H1 (cell line): ENCODE results near the gene AMZ1. TPM values are rescaled to one million over a fixed set of nuclear protein-coding genes. Genes with fewer than 3 reads are reported as not detected.

Experiments
- CTCF ChIA-PET: fragments of 300-600 bp; sonication (Branson Sonifier 250); formaldehyde crosslinking; loops from one replicate; lab custom pipeline; 2021; ENCODE audit not compliant: partially characterized antibody; lab: Charles Lee
- POLR2A ChIA-PET: fragments of 300-600 bp; sonication (Branson Sonifier 250); formaldehyde crosslinking; loops from one replicate; lab custom pipeline; 2021; ENCODE audit warnings: inconsistent platforms; ENCODE audit not compliant: partially characterized antibody; lab: Charles Lee
- DNase-seq, 2 experiments: peaks; one replicate each; pipeline versions ENCODE4 v3.0.0 to v3.0.0-alpha.2; 2010 to 2022; ENCODE audit warnings: low spot score in 2 of 2, low read depth in 1 of 2, mixed read lengths in 1 of 2
- FAIRE-seq: peaks from 2 replicates; lab custom pipeline; 2011; peaks lifted over from hg19 to GRCh38; lab: Jason Lieb, UNC
- H2AFZ ChIP-seq: 2 replicates; pipeline ENCODE4 v1.8.1; 2012; ENCODE audit warnings: low read length, inconsistent platforms
- H2AK5ac ChIP-seq: 2 replicates; pipeline ENCODE4 v1.6.1; 2013; ENCODE audit warnings: low read depth, low read length
- H2BK120ac ChIP-seq: replicated peaks from 2 replicates; pipeline ENCODE3; 2013; ENCODE audit warnings: low read depth, low read length, inconsistent platforms
- H2BK12ac ChIP-seq: 2 replicates; pipeline ENCODE4 v1.6.1; 2013; ENCODE audit warnings: low read depth, low read length
- H2BK15ac ChIP-seq: 2 replicates; pipeline ENCODE4 v1.6.1; 2013; ENCODE audit warnings: low read length
- H2BK20ac ChIP-seq: 2 replicates; pipeline ENCODE4 v1.6.1; 2013; ENCODE audit warnings: low read length
- H2BK5ac ChIP-seq: 2 replicates; pipeline ENCODE4 v1.6.1; 2013; ENCODE audit warnings: low read depth, low read length
- H3K14ac ChIP-seq: 2 replicates; pipeline ENCODE4 v1.6.1; 2013; ENCODE audit warnings: inconsistent platforms; ENCODE audit not compliant: insufficient read length
- H3K18ac ChIP-seq: 2 replicates; pipeline ENCODE4 v1.6.1; 2013; ENCODE audit warnings: low read length; ENCODE audit errors: extremely low read depth
- H3K23ac ChIP-seq: 2 replicates; pipeline ENCODE4 v1.6.1; 2013; ENCODE audit warnings: inconsistent platforms; ENCODE audit not compliant: insufficient read length
- H3K23me2 ChIP-seq: 2 replicates; pipeline ENCODE4 v1.6.1; 2013; ENCODE audit warnings: low read depth, low read length
- H3K27ac ChIP-seq: 2 replicates; pipeline ENCODE4 v1.6.1; 2011; ENCODE audit warnings: low read depth, low read length, inconsistent platforms
- H3K27me3 ChIP-seq, 4 experiments: replicated peaks in 1 of 4; 1 replicate in 1 of 4; 2 replicates in 3 of 4; pipeline versions ENCODE4 v1.6.1 to v1.8.1; 2011 to 2013; ENCODE audit warnings: low read length in 3 of 4, mild to moderate bottlenecking in 3 of 4, inconsistent platforms in 2 of 4, mixed read lengths in 2 of 4, moderate library complexity in 1 of 4; ENCODE audit not compliant: control insufficient read depth in 3 of 4, insufficient read depth in 3 of 4; ENCODE audit errors: extremely low read depth in 1 of 4
- H3K36me3 ChIP-seq, 4 experiments: 2 replicates each; pipeline versions ENCODE4 v1.6.1 to v1.8.1; 2011 to 2013; ENCODE audit warnings: mild to moderate bottlenecking in 4 of 4, low read length in 3 of 4, moderate library complexity in 2 of 4, control low read depth in 1 of 4, inconsistent platforms in 1 of 4; ENCODE audit not compliant: insufficient read depth in 4 of 4, control insufficient read depth in 2 of 4
- H3K4ac ChIP-seq: replicated peaks from 2 replicates; pipeline ENCODE3; 2013; ENCODE audit warnings: low read length, low read depth, mixed read lengths, inconsistent platforms; ENCODE audit not compliant: insufficient read length
- H3K4me1 ChIP-seq, 4 experiments: replicated peaks in 1 of 4; 1 replicate in 1 of 4; 2 replicates in 3 of 4; pipeline versions ENCODE4 v1.6.1 to v1.8.1; 2011 to 2013; ENCODE audit warnings: low read length in 3 of 4, inconsistent platforms in 2 of 4, mixed read lengths in 1 of 4; ENCODE audit not compliant: insufficient read depth in 4 of 4, control insufficient read depth in 3 of 4
- H3K4me2 ChIP-seq, 2 experiments: 2 replicates each; pipeline versions ENCODE4 v1.6.1 to v1.8.1; 2011 to 2013; ENCODE audit warnings: low read depth in 2 of 2, low read length in 2 of 2, control low read depth in 1 of 2, inconsistent platforms in 1 of 2, mild to moderate bottlenecking in 1 of 2; ENCODE audit not compliant: insufficient read depth in 1 of 2
- H3K4me3 ChIP-seq, 4 experiments: fragments of 200-600, 300-600 bp in 1 of 4; sonication (generic), shearing (Covaris generic), sonication (Bioruptor Twin) in 1 of 4; 2 replicates each; pipeline versions ENCODE4 v1.5.1 to v1.8.1; 2011 to 2016; ENCODE audit warnings: low read length in 4 of 4, low read depth in 3 of 4, control low read depth in 2 of 4, inconsistent platforms in 2 of 4, mild to moderate bottlenecking in 2 of 4, mixed read lengths in 1 of 4, moderate library complexity in 1 of 4; ENCODE audit not compliant: insufficient read depth in 2 of 4; ENCODE audit errors: extremely low read depth in 1 of 4
- H3K56ac ChIP-seq: replicated peaks from 2 replicates; pipeline ENCODE3; 2013; ENCODE audit warnings: low read depth, mild to moderate bottlenecking, mixed read lengths, low read length, inconsistent platforms; ENCODE audit not compliant: insufficient read length
- H3K79me1 ChIP-seq: 2 replicates; pipeline ENCODE4 v1.6.1; 2013; ENCODE audit warnings: low read depth, low read length, control low read depth
- H3K79me2 ChIP-seq, 2 experiments: 2 replicates each; pipeline versions ENCODE4 v1.6.1 to v1.8.1; 2012 to 2013; ENCODE audit warnings: low read length in 2 of 2, mild to moderate bottlenecking in 2 of 2, inconsistent platforms in 1 of 2; ENCODE audit not compliant: insufficient read depth in 2 of 2, control insufficient read depth in 1 of 2
- H3K9ac ChIP-seq, 4 experiments: replicated peaks in 1 of 4; 1 replicate in 1 of 4; 2 replicates in 3 of 4; pipeline versions ENCODE4 v1.6.1 to v1.8.1; 2011 to 2013; ENCODE audit warnings: low read depth in 3 of 4, low read length in 3 of 4, control low read depth in 2 of 4, mild to moderate bottlenecking in 2 of 4, moderate library complexity in 2 of 4, inconsistent platforms in 1 of 4; ENCODE audit errors: extremely low read depth in 1 of 4
- H3K9me3 ChIP-seq, 2 experiments: 2 replicates each; pipeline versions ENCODE4 v1.6.1 to v1.8.1; 2012 to 2013; ENCODE audit warnings: mild to moderate bottlenecking in 2 of 2, moderate library complexity in 2 of 2, control low read depth in 1 of 2, inconsistent platforms in 1 of 2, low read depth in 1 of 2, low read length in 1 of 2, mixed read lengths in 1 of 2; ENCODE audit not compliant: insufficient read depth in 2 of 2
- H4K20me1 ChIP-seq, 2 experiments: replicated peaks in 1 of 2; 2 replicates each; pipeline versions ENCODE3 to v1.8.1; 2011 to 2013; ENCODE audit warnings: inconsistent platforms in 2 of 2, low read length in 2 of 2, mild to moderate bottlenecking in 1 of 2; ENCODE audit not compliant: insufficient read depth in 2 of 2, control insufficient read depth in 1 of 2
- H4K5ac ChIP-seq: 2 replicates; pipeline ENCODE4 v1.6.1; 2013; ENCODE audit warnings: low read length, low read depth, mixed read lengths, inconsistent platforms; ENCODE audit not compliant: insufficient read length
- H4K8ac ChIP-seq: 2 replicates; pipeline ENCODE4 v1.8.0; 2013; ENCODE audit warnings: mild to moderate bottlenecking, moderate library complexity, low read length, inconsistent platforms; ENCODE audit not compliant: insufficient read depth; ENCODE audit errors: extremely low read depth
- H4K91ac ChIP-seq: replicated peaks from 2 replicates; pipeline ENCODE3; 2013; ENCODE audit warnings: low read length, mixed read lengths, inconsistent platforms; ENCODE audit not compliant: insufficient read length
- CBX8 ChIP-seq: fragments of 300-800, 300-1000 bp; sonication (generic); IDR thresholded peaks from 2 replicates; pipeline ENCODE4 v1.7.1; 2016; ENCODE audit warnings: low read depth, low read length, borderline replicate concordance
- EP300 ChIP-seq, 2 experiments: IDR thresholded peaks; 1 replicate in 1 of 2; 2 replicates in 1 of 2; pipeline ENCODE4 v1.6.1; 2011 to 2012; ENCODE audit warnings: low read depth in 2 of 2, low read length in 2 of 2, mild to moderate bottlenecking in 2 of 2, borderline replicate concordance in 1 of 2, inconsistent platforms in 1 of 2, moderate library complexity in 1 of 2
- FOSL1 ChIP-seq: IDR thresholded peaks from 2 replicates; pipeline ENCODE4 v1.6.1; 2011; ENCODE audit warnings: mild to moderate bottlenecking, low read depth, low read length, moderate library complexity; ENCODE audit not compliant: insufficient read depth
- HDAC6 ChIP-seq: IDR thresholded peaks from one replicate; pipeline ENCODE4 v1.7.1; 2012; ENCODE audit warnings: low read depth, mild to moderate bottlenecking, inconsistent platforms, low read length, moderate library complexity
- JUN ChIP-seq: IDR thresholded peaks from 2 replicates; pipeline ENCODE4 v1.6.1; 2011; ENCODE audit warnings: low read depth, mild to moderate bottlenecking, improper control_type of control experiment, low read length
- MAFK ChIP-seq: IDR thresholded peaks from 2 replicates; pipeline ENCODE4 v1.6.1; 2012; ENCODE audit warnings: low read depth, mild to moderate bottlenecking, improper control_type of control experiment, low read length
- RAD21 ChIP-seq, 2 experiments: IDR thresholded peaks in 1 of 2; conservative IDR thresholded peaks in 1 of 2; 2 replicates each; pipeline ENCODE4 v1.6.1; 2011; ENCODE audit warnings: low read depth in 2 of 2, low read length in 2 of 2, improper control_type of control experiment in 1 of 2, inconsistent platforms in 1 of 2, mild to moderate bottlenecking in 1 of 2, moderate library complexity in 1 of 2
- RBBP5 ChIP-seq: IDR thresholded peaks from 2 replicates; pipeline ENCODE4 v1.7.1; 2012; ENCODE audit warnings: low read depth, mild to moderate bottlenecking, inconsistent platforms, low read length, moderate library complexity, borderline replicate concordance
- SIX5 ChIP-seq: IDR thresholded peaks from 2 replicates; pipeline ENCODE4 v1.6.1; 2011; ENCODE audit warnings: mild to moderate bottlenecking, low read depth, low read length
- TAF1 ChIP-seq: IDR thresholded peaks from 2 replicates; pipeline ENCODE4 v1.6.1; 2011; ENCODE audit warnings: mild to moderate bottlenecking, low read depth, low read length
- TAF7 ChIP-seq: optimal IDR thresholded peaks from 2 replicates; pipeline ENCODE3; 2011; ENCODE audit warnings: low read depth, mild to moderate bottlenecking, inconsistent platforms, low read length, moderate library complexity, borderline replicate concordance
- TCF12 ChIP-seq: IDR thresholded peaks from 2 replicates; pipeline ENCODE4 v1.6.1; 2011; ENCODE audit warnings: low read depth, mild to moderate bottlenecking, low read length
- YY1 ChIP-seq: IDR thresholded peaks from 2 replicates; pipeline ENCODE4 v1.6.1; 2011; ENCODE audit warnings: low read depth, mild to moderate bottlenecking, low read length
- WGBS, 2 experiments: shearing (Covaris generic) in 1 of 2; methylation state at CpG; one replicate each; pipeline versions ENCODE4 v1.1.6 to v1.1.7; 2013 to 2015; ENCODE audit warnings: low lambda C conversion rate in 2 of 2, mixed read lengths in 2 of 2, inconsistent platforms in 1 of 2, low coverage in 1 of 2, missing lambda C conversion rate in 1 of 2; ENCODE audit not compliant: insufficient replicate concordance in 2 of 2, insufficient coverage in 1 of 2, insufficient read length in 1 of 2; ENCODE audit errors: extremely low coverage in 1 of 2, missing lambda C conversion rate in 1 of 2; 5-methylcytosine and 5-hydroxymethylcytosine counted together
- polyA plus RNA-seq, 7 experiments: library from polyadenylated mRNA; depleted of rRNA in 3 of 7; stranded (reverse) in 5 of 7; unstranded in 2 of 7; fragments of >200 nt in 5 of 7; fragments of 200-250 nt in 2 of 7; gene quantifications; 1 replicate in 5 of 7; 2 replicates in 1 of 7; 4 replicates in 1 of 7; pipeline versions ENCODE4 v1.2.1 to v1.2.3, GENCODE V29; 2011 to 2013; ENCODE audit warnings: missing spikeins in 2 of 7, mixed read lengths in 2 of 7
- total RNA-seq: library from RNA; stranded (reverse); fragmentation: NEBNext Ultra II Directional; extraction: Animal tissue kit (Norgen Biotek cat#: 25700); gene quantifications from 2 replicates; pipeline ENCODE4 v1.2.1, GENCODE V29; 2021

Gene AMZ1
- total and polyA plus RNA-seq, 2 of the 8 experiments (the other 6 are each of a cell fraction or from before 2014, with no cell fraction given), result 0.59 to 1.4 TPM

DNA sequence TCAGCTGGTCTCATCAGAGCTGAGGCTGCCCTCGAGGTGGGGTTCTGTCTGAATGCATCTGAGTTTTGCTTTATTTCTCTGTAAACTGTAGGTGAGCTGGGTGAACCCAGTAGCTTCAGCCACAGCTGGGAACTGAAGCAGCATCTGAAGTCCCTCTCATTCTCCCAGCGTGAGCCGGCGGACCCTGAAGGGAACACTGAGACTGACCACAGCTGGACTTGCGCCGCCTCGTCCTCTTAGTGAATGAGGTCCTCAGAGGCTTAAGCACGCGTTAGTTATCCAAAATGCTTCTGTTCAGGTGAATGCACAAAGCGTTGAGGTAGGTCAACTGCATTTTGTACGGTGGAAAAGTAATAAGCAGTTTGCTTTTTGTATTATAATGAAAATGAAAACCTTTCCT lies 76.6 kb downstream of the AMZ1 start:
- H4K91ac ChIP-seq, result no peak overlapping the region
- peaks cover 0 to 11% (median 3%) of the 10 kb centered on the region in 4 experiments; a peak in 5 of 7 replicates for H3K4me1 ChIP-seq
- no peak overlapping the region for H3K14ac ChIP-seq
- no peak overlapping the region for H2BK120ac ChIP-seq
- H2BK20ac ChIP-seq, result no peak overlapping the region
- no peak overlapping the region for H3K56ac ChIP-seq
- H3K79me2 ChIP-seq, result peaks cover 0 to 48% of the 10 kb centered on the region in 2 experiments; a peak in 2 of 4 replicates
- H3K27me3 ChIP-seq, result no peaks in the 10 kb centered on the region
- no peaks in the 10 kb centered on the region for H3K23me2 ChIP-seq
- peaks cover 0 to 6% of the 10 kb centered on the region in 2 experiments for H4K20me1 ChIP-seq
- H3K23ac ChIP-seq, result no peak overlapping the region
- no peak overlapping the region for H2AFZ ChIP-seq
- no peak overlapping the region for H3K18ac ChIP-seq
- no peak overlapping the region for H3K27ac ChIP-seq
- FAIRE-seq (no peak), DNase-seq (no peak)
- H2BK12ac ChIP-seq, result no peak overlapping the region
- H2BK5ac ChIP-seq, result no peak overlapping the region
- POLR2A ChIA-PET, result interaction anchor here (0.8 to 1.2 kb wide), 2 partner anchors 22 to 60 kb away, joined by 3 to 5 read pairs; no protein-coding TSS in a partner anchor
- H3K4me3 ChIP-seq, result no peak overlapping the region
- no peak overlapping the region for H3K4ac ChIP-seq
- no peak overlapping the region for H2BK15ac ChIP-seq
- CTCF ChIA-PET, result interaction anchor here (1.3 to 3.0 kb wide), 5 partner anchors 11 to 111 kb away, joined by 3 to 10 read pairs (median 5); no protein-coding TSS in a partner anchor
- no peak overlapping the region for H2AK5ac ChIP-seq
- no peak overlapping the region for H4K5ac ChIP-seq
- H3K9me3 ChIP-seq, result no peaks in the 10 kb centered on the region
- H3K36me3 ChIP-seq, result 0 out of 8 replicates have a peak, but pooled peaks cover 0 to 2% (median 0%) of the 10 kb centered on the region in 4 experiments
- 95% methylated on average over 11 of the region's 11 CpGs; no CpG with 5 or more reads in 1 of the 2 experiments for WGBS, 2 experiments
- H3K4me2 ChIP-seq, result no peak overlapping the region
- H3K9ac ChIP-seq, result no peak overlapping the region
- peaks cover 2% of the 10 kb centered on the region; the same call in 1 of the 2 replicates for H3K79me1 ChIP-seq
- peak overlapping the region; percentile 7; the same call in 1 of the 2 replicates for H4K8ac ChIP-seq
- no peak for TF ChIP-seq JUN
- TF ChIP-seq EP300 (IDR thresholded peaks at IDR 0.05; ENCODE audit: borderline replicate concordance in 1 of 2, low read depth in 2 of 2, low read length in 2 of 2), result no peak
- no peak for TF ChIP-seq RBBP5
- TF ChIP-seq MAFK, result no peak
- no peak for TF ChIP-seq TCF12
- TF ChIP-seq TAF1, result no peak
- TF ChIP-seq HDAC6, result no peak
- TF ChIP-seq RAD21 (IDR thresholded peaks at IDR 0.05 in 1 of 2, conservative IDR thresholded peaks at IDR 0.05 in 1 of 2; ENCODE audit: low read depth in 2 of 2, low read length in 2 of 2), result no peak
- no peak for TF ChIP-seq FOSL1
- TF ChIP-seq CBX8, result no peak
- TF ChIP-seq YY1, result no peak
- TF ChIP-seq TAF7, result no peak
- TF ChIP-seq SIX5, result no peak
